Stomach (tissue), 4 donors: ENCODE measurements around the gene DNAL4.

Source experiments
- EP300 ChIP-seq: sonication (generic); formaldehyde crosslinking; IDR thresholded peaks from one replicate; pipeline ENCODE4 v1.6.1; 2017; ENCODE audit warnings: antibody characterized with exemption
- POLR2A ChIP-seq, 4 donors: fragments of 450-650 bp; IDR thresholded peaks; one replicate each; pipeline ENCODE4 v1.6.1; 2016; ENCODE audit warnings: antibody characterized with exemption in 4 of 4, control low read depth in 2 of 4, mild to moderate bottlenecking in 1 of 4, moderate library complexity in 1 of 4
- POLR2AphosphoS5 ChIP-seq, 3 donors: sonication (generic); formaldehyde crosslinking; IDR thresholded peaks; one replicate each; pipeline ENCODE4 v1.6.1; 2016; ENCODE audit warnings: antibody characterized with exemption in 3 of 3
- TF ChIP-seq, protein P1 (sequence below), 7 experiments: fragments of 450-650 bp in 4 of 7; fragments of 200-600 bp in 3 of 7; sonication (generic) in 3 of 7; IDR thresholded peaks; one replicate each; pipeline ENCODE4 v1.5.1; 2016 to 2019; ENCODE audit warnings: antibody characterized with exemption in 7 of 7, control low read depth in 2 of 7, mild to moderate bottlenecking in 1 of 7

DNA sequence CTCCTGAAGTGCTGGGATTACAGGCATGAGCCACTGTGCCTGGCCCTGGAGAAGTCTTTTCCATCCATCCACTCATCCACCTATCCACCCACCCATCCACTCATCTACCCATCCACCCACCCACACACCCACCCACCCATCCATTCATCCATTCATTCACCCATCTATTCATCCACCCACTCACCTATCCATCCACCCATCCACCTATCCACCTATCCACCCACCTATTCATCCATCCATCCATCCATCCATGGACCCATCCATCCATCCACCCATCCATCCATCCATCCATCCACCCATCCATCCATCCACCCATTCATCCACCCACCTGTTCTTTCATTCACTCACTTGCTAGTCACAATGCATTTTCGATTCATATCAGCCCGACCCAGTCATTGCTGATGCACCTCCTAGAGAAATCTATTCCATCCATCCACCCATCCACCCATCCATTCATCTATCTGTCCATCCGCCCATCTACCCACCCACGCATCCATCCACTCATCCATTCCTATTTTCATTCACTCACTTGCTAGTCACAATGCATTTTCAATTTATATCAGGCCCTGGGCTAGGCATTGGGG, 20.5 kb downstream of the DNAL4 start:
- TF ChIP-seq, protein P1, sequence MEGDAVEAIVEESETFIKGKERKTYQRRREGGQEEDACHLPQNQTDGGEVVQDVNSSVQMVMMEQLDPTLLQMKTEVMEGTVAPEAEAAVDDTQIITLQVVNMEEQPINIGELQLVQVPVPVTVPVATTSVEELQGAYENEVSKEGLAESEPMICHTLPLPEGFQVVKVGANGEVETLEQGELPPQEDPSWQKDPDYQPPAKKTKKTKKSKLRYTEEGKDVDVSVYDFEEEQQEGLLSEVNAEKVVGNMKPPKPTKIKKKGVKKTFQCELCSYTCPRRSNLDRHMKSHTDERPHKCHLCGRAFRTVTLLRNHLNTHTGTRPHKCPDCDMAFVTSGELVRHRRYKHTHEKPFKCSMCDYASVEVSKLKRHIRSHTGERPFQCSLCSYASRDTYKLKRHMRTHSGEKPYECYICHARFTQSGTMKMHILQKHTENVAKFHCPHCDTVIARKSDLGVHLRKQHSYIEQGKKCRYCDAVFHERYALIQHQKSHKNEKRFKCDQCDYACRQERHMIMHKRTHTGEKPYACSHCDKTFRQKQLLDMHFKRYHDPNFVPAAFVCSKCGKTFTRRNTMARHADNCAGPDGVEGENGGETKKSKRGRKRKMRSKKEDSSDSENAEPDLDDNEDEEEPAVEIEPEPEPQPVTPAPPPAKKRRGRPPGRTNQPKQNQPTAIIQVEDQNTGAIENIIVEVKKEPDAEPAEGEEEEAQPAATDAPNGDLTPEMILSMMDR (IDR thresholded peaks at IDR 0.05): no peak
- TF ChIP-seq POLR2A (IDR thresholded peaks at IDR 0.05): no peak
- no peak for TF ChIP-seq POLR2AphosphoS5 (IDR thresholded peaks at IDR 0.05)
- TF ChIP-seq EP300: no peak
